GM10847 (cell line): Measurements from ENCODE around the gene GOLGA1.

ENCODE experiments used
- POLR2A ChIP-seq: IDR thresholded peaks from 2 replicates; pipeline ENCODE4 v1.6.1; 2011; ENCODE audit not compliant: insufficient read length; ENCODE audit errors: extremely low read depth

The GOLGA1 gene

GRCh38 chr9:124855566-124855943 is 85.3 kb downstream of the GOLGA1 start:
- TF ChIP-seq POLR2A: no peak

- no peak for TF ChIP-seq POLR2A
These were observed 86.1 kb downstream of the GOLGA1 start for GRCh38 chr9:124854822-124855221.

- no peak for TF ChIP-seq POLR2A
These were observed 86.7 kb downstream of the GOLGA1 start for GRCh38 chr9:124854161-124854560.

DNA sequence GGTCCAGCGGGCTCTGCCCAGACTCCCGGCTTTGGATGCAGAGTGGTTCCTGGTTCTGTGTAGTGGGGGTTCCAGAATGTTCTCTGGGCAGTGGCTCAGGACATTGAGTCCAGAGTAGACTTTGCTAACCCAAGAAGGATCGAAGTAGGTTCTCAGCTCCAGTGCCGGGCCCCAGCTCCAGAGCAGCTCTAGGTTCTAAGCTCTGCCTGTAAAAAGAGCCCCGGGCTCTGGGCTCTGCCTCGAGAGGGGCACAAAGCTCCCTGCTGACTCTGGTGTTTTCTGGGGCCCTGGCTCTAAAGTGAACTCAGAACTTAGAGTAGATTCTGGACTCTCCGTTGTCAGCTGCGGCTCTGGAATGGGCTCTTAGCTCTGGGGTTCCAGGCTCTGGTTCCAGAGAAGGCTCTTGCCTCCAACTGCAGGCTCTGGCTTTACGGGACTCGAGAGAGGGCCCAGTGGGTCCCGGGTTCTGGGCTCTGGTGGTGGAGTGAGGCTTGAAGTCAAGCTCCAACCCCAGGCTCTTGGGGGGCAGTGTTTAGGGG is 87.2 kb downstream of the GOLGA1 start:
- no peak for TF ChIP-seq POLR2A

GRCh38 chr9:124852829-124853531 is 87.9 kb downstream of the GOLGA1 start, which contains the start of gene WDR38:
Gene WDR38 (plus strand): TSS chr9:124853460. CDS start chr9:124853532, 72 bp downstream.
- TF ChIP-seq POLR2A: no peak

- TF ChIP-seq POLR2A: no peak
These were observed 88.6 kb downstream of the GOLGA1 start for GRCh38 chr9:124852121-124852828.

DNA sequence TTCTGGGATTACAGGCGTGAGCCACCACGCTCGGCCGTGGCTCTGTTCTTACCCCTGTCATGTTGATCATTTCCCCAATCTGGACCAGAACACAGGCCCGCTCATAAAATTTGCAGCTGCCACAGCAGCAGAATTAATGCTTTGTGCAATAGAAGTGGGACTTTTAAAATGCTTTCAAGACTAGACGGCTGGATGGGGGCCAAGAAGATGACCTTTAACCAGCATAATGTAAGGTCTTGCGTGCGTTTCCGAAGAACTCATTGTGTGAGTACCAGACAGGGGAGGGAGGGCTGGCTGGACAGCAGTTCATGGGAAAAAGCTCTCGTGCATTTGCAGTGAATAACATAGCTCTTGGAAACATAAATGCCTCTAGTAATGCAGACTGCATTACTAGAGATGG is 91.1 kb downstream of the GOLGA1 start:
- TF ChIP-seq POLR2A: no peak

DNA sequence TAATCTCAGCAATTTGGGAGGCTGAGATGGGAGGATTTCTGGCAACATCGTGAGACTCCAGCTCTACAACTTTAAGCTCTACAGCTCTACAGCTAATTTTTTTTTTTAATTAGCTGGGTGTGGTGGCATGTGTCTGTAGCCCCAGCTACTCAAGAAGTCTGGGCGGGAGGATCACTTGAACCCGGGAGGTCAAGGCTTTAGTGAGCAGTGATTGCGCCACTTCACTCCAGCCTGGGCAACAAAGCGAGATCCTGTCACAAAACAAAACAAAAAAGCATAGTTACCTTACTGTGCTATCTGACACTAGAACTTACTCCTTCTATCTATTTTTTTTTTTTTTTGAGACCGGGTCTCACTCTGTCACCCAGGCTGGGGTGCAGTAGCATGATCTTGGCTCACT is 93.9 kb downstream of the GOLGA1 start:
- no peak for TF ChIP-seq POLR2A

GRCh38 chr9:124844291-124844690 is 96.6 kb downstream of the GOLGA1 start:
- no peak for TF ChIP-seq POLR2A

- TF ChIP-seq POLR2A: no peak
These were observed 97.3 kb downstream of the GOLGA1 start for GRCh38 chr9:124843456-124844034.

- TF ChIP-seq POLR2A: no peak
These were observed 99.6 kb downstream of the GOLGA1 start for GRCh38 chr9:124841075-124841821.

- no peak for TF ChIP-seq POLR2A
These were observed 100.5 kb downstream of the GOLGA1 start for GRCh38 chr9:124840300-124840833.

DNA sequence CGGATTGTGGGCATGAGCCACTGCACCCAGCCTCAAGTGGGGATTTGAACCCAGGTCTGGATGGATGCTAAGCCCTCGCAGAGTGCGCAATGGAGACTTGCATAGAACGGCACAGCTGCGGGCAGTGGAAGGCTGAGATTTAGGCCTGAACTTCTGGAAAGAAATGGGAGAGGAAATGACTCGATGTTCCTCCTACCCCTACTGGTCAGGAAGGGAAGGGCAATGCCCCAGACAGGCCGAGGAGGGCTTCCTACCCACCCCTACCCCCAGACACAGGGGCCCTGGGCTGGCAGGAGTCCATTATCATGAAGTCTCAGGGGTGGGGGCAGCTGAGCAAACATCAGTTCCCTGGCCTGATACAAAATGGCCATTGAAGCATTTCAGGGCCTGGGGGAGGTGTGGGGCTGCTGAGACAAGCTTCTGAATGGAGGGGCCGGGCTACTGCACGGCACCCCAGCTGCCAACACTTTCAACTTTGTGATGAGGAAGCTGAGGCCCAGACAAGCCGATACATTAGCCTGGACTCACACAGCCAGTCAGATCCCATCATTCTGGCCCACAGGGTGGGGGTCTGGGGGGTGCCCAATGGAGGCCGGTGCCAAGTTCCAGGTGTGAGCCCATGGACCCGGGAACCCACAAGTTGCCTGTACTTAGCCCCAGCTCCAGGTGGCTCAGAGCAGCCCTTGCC is 101.1 kb downstream of the GOLGA1 start:
- no peak for TF ChIP-seq POLR2A

DNA sequence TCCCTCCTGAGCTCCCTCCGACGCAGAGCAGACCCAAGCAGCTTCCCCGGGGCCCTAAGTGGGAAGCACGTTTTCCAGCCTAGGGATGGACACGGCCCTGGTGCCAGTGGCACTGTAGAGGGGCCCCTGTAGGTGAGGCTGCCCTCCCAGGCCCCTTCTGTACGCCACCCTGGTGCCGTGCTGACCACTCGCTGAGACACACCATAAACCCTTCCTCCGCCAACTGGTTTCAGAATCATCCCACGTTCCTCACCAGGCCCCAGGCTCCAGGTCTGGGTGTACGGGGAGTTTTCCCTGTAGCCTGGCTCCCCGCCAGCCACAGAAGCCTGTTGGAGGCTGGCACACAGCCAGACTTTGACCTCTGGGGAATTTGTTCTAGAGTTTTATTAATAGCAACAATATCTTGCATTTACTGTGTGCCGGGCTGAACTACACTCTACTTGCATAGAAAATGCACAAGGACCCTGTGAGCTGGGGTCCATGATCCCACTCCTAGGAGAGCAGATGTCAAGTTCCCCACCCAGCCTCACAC is 105.8 kb downstream of the GOLGA1 start:
- no peak for TF ChIP-seq POLR2A
